Pancreas (tissue), 10 donors: ENCODE measurements around the gene PARP2. TPM values are rescaled to one million over a fixed set of nuclear protein-coding genes. Genes with fewer than 3 reads are reported as not detected.
A peak's percentile ranks its signal among the peaks of the same experiment; 100 is the strongest.

ENCODE experiments used
- ATAC-seq, 4 donors: fragments of 200-7000 bp; cut with Tn5 transposase; one replicate each; pipeline versions ENCODE4 v1.8.0 to v1.9.1; 2020; ENCODE audit warnings: mild to moderate bottlenecking in 4 of 4, moderate library complexity in 4 of 4
- DNase-seq, 6 donors: peaks; one replicate each; pipeline ENCODE4 v3.0.0-alpha.2; 2020
- FAIRE-seq: peaks from 2 replicates; lab custom pipeline; 2012; peaks lifted over from hg19 to GRCh38; lab: Jason Lieb, UNC
- H3K27ac ChIP-seq, 4 donors: fragments of 200-600 bp; sonication (generic); 1 replicate in 3 of 4; 2 replicates in 1 of 4; pipeline versions ENCODE4 v1.5.0 to v1.8.0; 2020
- H3K27me3 ChIP-seq, 4 donors: fragments of 200-600 bp; one replicate each; pipeline ENCODE4 v1.8.0; 2021
- H3K36me3 ChIP-seq, 3 donors: fragments of 200-600 bp; sonication (generic) in 1 of 3; one replicate each; pipeline versions ENCODE4 v1.5.0 to v1.8.0; 2020 to 2021
- H3K4me1 ChIP-seq, 3 donors: fragments of 200-600 bp; one replicate each; pipeline ENCODE4 v1.8.0; 2021
- H3K4me3 ChIP-seq, 4 donors: fragments of 200-600 bp; sonication (generic) in 2 of 4; one replicate each; pipeline versions ENCODE4 v1.5.0 to v1.8.0; 2020 to 2021
- H3K9me3 ChIP-seq, 4 donors: fragments of 200-600 bp; one replicate each; pipeline ENCODE4 v1.8.0; 2021
- CTCF ChIP-seq, 4 donors: fragments of 200-600 bp; sonication (generic) in 3 of 4; IDR thresholded peaks; one replicate each; pipeline versions ENCODE4 v1.5.0 to v1.8.0; 2021; ENCODE audit warnings: antibody characterized with exemption in 4 of 4
- WGBS, 2 donors: extraction: QIAGEN DNeasy Blood & Tissue Kit; methylation state at CpG; one replicate each; pipeline ENCODE4 v1.1.7; 2013; 5-methylcytosine and 5-hydroxymethylcytosine counted together
- intact Hi-C, 3 donors: fragments of 100-400 bp; cut with DNase I; formaldehyde crosslinking; loops; one replicate each; pipeline versions ENCODE4 v1.11.1 to v1.14.2; 2022
- polyA plus RNA-seq, 2 donors: library from polyadenylated mRNA; stranded (reverse); fragments of 200-250 nt; gene quantifications; one replicate each; pipeline ENCODE4 v1.2.3, GENCODE V29; 2013
- total RNA-seq, 6 donors: library from RNA; stranded (reverse); fragmentation: NEBNext Ultra II Directional in 4 of 6; extraction: Animal tissue kit (Norgen Biotek cat#: 25700) in 4 of 6; gene quantifications; one replicate each; pipeline versions ENCODE4 v1.2.1 to v1.2.4, GENCODE V29; 2021 to 2023
- donor health status: healthy with polysubstance abuse.
- donor health status: DM: no; HTN: no; CAD: no; lungs with moderate emphysema.
- donor health status: DM: no; HTN: no; CAD: no.
- donor health status: control.
- donor health status: control.
- donor health status: Bipolar disorder and iron deficiency.
- donor health status: DM: yes; HTN: yes; CAD: no.
- donor health status: DM: no; HTN: no; CAD: no.
- donor health status: DM: no; HTN: no; CAD: no.
- donor health status: DM: yes; HTN: yes; CAD: no.

PARP2 gene
- total RNA-seq (10 to 100 TPM in 3 of 6 donors, 1 to 10 TPM in 3; 6.1 to 12.5 (median 9.8) TPM), polyA plus RNA-seq (10 to 100 TPM; 10.7 to 21.8 TPM)

- H3K4me3 ChIP-seq, result peak within 1 kb of the TSS; percentile 41 to 68 (median 60)
Observed at GRCh38 chr14:20343092-20343861, at the start of gene PARP2. PARP2 (plus strand) TSS chr14:20343635; CDS start chr14:20343642, 7 bp downstream.

GRCh38 chr14:20294636-20295035, 48.8 kb upstream of the PARP2 start:
- no peaks in the 10 kb centered on the region for H3K27me3 ChIP-seq
- 87 to 98% methylated on average over 2 of the region's 2 CpGs for WGBS, 2 donors
- H3K27ac ChIP-seq, result no peak overlapping the region
- H3K4me3 ChIP-seq, result no peak overlapping the region
- ATAC-seq (no peak), DNase-seq (no peak), FAIRE-seq (no peak)
- H3K9me3 ChIP-seq, result no peaks in the 10 kb centered on the region
- H3K4me1 ChIP-seq, result no peaks in the 10 kb centered on the region
- H3K36me3 ChIP-seq, result peaks cover 0 to 63% (median 22%) of the 10 kb centered on the region in 3 donors
- intact Hi-C loops, result no loop called here
- TF ChIP-seq CTCF (IDR thresholded peaks at IDR 0.05), result no peak

More at GRCh38 chr14:20343092-20343861, at the start of gene PARP2:
- Histone ChIP-seq H3K9me3 (no peaks in the 10 kb centered on the region), H3K27ac (peak within 1 kb of the TSS; percentile 69 to 94 (median 86)), H3K4me1 (peaks cover 0 to 9% (median 4%) of the 10 kb centered on the region in 3 donors), H3K27me3 (no peaks in the 10 kb centered on the region), H3K36me3 (no peaks in the 10 kb centered on the region)
- intact Hi-C loops, result no loop called here
- 0% methylated on average over 50 of the region's 50 CpGs for WGBS, 2 donors
- peak; percentile 95 for FAIRE-seq
- no peak for TF ChIP-seq CTCF (IDR thresholded peaks at IDR 0.05)
- peak; percentile 91 to 96 (median 92) for ATAC-seq
- peak; percentile 96 to 99 (median 97) for DNase-seq

GRCh38 chr14:20295067-20295466, 48.4 kb upstream of the PARP2 start:
- Histone ChIP-seq H3K4me1 (no peaks in the 10 kb centered on the region), H3K27me3 (no peaks in the 10 kb centered on the region), H3K4me3 (no peak overlapping the region), H3K36me3 (peaks cover 0 to 66% (median 21%) of the 10 kb centered on the region in 3 donors), H3K27ac (no peak overlapping the region), H3K9me3 (no peaks in the 10 kb centered on the region)
- intact Hi-C loops, result no loop called here
- no peak for ATAC-seq
- no peak for DNase-seq
- no peak for FAIRE-seq
- no peak for TF ChIP-seq CTCF (IDR thresholded peaks at IDR 0.05)
- WGBS, 2 donors, result 82 to 84% methylated on average over 4 of the region's 4 CpGs

- TF ChIP-seq CTCF (IDR thresholded peaks at IDR 0.05), result no peak
- 81 to 83% methylated on average over 1 of the region's 1 CpG for WGBS, 2 donors
- no peak for FAIRE-seq
- H3K36me3 ChIP-seq, result peaks cover 0 to 27% (median 17%) of the 10 kb centered on the region in 3 donors
- H3K27me3 ChIP-seq, result no peaks in the 10 kb centered on the region
- no peaks in the 10 kb centered on the region for H3K9me3 ChIP-seq
- DNase-seq, result no peak
- H3K4me3 ChIP-seq, result no peak overlapping the region
- H3K4me1 ChIP-seq, result peaks cover 7 to 9% (median 9%) of the 10 kb centered on the region in 3 donors
- no peak overlapping the region for H3K27ac ChIP-seq
- intact Hi-C loops, result no loop called here
- ATAC-seq, result no peak
Observed at GRCh38 chr14:20302042-20302755, 41.2 kb upstream of the PARP2 start.
